Activated T-cell treated with anti-CD3 and anti-CD28 coated beads, Interleukin-2, amount 50 U/mL, for 1 hour (primary cell): ENCODE measurements around the gene EXT2.

Experiments used
- DNase-seq: peaks from one replicate; pipeline ENCODE4 v3.0.0-alpha.2; 2020

EXT2 gene

DNA sequence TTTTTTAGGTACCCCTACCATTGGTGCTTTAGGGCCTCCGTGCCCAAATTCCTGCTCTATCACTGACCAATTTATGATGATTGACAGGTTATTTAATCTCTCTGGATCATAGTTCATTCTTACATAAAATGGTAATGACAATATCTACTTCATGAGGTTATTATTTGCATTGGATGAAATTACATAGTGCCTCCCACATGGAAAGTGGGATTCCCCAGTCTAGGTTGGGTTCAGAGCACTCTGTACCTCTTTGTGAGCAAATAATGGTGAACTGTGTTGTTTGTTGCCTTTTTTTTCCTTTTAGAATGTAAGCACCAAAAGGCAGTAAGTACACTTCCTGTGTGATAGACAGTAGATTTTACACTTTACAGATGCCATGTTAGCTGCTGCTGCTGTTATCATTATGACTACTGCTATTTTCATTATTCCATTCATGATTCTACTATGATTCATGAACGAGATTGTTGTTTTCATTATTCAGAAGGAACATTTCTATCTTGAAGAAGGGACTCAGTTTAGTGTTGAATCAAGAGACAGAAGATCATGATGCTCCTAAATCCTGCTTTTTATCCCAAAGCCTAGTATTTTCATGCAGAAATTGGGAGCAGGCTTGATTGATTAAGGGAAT, 113.6 kb downstream of the EXT2 start:
- DNase-seq = no peak

DNA sequence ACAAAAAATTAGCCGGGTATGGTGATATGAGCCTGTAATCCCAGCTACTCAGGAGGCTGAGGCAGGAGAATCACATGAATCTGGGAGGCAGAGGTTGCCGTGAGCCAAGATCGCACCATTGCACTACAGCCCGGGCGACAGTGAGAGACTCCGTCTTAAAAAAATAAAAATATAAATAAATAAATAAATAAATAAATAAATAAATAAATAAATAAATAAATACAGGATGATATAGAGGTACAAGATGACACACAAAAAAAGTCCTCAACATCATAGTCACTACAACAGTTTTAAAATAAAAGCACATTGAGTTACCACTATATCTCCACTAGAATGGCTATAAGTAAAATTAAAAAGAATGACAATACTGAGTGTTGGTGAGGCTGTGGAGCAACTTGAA, 116.7 kb downstream of the EXT2 start:
- no peak for DNase-seq

DNA sequence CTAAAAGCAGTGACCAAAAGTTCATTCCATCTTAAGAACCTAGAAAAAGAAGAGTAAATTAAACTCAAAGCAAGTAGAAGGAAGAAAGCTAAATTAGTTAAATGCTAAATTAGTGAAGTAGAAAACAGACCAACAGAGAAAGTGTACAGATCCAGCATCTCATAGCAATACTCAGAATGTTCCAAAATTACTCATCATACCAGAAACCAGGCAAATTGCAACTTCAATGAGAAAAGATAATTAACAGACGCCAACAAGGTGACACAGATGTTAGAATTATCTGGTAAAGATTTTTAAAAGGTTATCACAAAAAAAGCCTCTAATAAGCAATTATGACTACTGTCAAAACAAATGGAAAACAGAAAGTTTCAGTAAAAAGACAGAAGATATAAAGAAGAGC, 117.7 kb downstream of the EXT2 start:
- DNase-seq = no peak

DNA sequence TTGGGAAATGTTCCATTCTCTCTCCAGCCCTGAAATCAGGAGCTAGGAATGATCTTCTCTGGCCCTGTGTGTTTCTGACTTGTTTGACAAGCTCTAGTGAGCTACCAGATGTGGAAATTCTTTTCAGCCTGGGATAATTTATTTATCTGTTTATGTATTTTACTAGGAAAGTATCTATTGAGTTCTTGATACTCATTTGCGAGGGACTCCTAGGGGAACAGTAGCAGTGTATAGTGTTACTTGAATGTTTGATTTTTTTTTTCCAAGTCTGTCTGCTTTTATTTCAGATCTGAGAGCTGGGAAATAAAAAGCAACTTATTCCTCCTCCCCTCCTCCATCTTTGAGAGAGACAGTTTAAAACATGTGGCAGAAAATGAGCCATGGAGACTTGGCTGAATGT, 122.0 kb downstream of the EXT2 start:
- DNase-seq = no peak

DNA sequence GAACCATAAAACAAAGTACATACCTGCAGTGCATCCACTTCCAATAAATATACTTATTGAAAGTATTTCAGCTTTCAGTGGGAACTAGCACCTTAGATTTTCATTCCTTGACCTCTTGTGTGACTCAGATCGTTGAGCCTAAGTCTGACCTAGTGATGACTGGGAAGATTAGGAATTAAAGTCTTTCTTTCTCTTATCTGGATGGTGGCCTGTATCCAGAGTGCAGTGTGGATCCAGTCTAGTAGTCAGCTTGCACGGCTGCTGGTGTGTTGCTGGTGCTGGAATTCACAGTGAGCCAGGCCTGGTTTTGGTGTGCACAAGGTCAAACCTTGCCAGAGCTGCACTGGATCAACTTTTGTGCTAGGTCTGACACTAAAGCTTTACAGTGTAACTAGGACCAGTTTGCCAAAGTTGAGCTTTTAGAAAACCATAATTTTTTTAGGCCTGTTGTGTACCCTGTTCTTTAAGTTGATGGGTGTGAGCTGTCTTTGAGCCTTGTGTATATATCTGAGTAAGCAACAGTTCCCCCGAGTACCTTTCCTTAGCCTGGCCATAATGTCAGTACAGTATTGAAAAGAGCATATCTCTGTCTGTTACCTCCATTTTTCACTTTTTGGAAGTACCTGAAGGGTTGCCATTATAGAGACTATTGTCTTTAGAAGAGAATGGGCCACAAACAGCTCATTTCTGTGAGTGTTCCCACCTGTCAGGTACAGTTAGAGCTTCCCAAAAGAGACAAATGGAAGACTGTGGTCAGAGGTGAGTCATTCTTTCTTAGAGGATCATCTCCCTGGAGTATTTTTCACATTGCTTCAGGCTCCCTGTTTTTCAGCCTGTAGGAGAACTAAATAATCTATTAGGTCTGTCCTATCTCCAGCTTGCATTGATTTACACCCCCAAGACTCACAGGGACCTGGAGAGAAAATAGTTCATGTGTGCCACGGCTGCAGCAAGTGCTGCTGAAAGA, 124.6 kb downstream of the EXT2 start:
- DNase-seq = no peak

DNA sequence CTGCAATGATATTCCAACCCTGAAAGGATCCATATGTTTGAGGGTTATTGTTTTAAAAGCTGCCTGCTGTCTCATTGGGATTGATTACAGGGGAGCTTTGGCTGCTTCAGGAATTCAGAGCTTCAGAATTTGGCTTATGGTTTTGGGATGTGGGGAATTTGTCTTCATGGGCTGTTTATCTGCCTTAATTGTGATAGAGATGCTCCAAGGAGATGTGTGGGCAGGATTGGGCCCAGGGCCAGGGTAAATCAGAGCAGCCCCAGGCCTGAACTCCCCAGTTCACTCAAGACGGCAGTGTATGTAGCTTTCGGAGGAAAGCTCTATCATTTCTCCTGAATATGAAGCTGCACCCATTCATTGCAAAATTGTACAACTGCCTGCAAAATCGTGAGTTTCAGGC, 126.0 kb downstream of the EXT2 start:
- DNase-seq = no peak

DNA sequence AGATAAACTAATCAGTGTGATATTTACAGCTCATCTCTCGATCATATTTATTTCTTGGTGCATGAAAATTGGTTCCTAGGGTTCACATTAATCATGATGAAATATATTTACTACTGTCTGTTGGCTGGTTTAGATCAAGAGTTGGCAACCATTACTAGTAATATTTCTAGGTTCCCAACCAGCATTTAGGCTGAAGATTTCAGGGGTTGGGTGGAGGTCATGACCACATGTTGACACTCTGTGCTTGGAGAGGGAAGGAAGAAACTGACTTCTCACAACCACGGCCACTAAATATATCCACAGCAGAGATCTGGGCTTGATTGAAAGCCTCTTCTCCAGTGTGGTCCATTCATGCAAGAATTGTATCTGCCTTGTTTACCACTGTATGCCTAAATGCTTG, 126.5 kb downstream of the EXT2 start:
- DNase-seq = no peak

DNA sequence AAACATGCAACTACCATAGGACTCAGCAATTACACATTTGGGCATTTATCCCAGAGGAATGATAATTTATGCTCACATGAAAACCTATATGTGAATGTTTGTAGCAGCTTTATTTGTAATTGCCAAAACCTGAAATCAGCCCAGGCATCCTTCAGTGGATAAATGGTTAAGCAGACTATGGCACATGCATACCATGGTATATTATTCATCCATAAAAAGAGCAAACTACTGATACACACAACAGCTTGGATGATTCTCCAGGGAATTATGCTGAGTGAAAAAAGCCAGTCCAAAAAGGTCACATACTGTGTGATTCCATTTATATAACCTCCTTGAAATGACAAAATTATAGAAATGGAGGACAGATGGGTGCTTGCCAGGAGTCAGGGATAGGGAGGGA, 127.8 kb downstream of the EXT2 start:
- no peak for DNase-seq

DNA sequence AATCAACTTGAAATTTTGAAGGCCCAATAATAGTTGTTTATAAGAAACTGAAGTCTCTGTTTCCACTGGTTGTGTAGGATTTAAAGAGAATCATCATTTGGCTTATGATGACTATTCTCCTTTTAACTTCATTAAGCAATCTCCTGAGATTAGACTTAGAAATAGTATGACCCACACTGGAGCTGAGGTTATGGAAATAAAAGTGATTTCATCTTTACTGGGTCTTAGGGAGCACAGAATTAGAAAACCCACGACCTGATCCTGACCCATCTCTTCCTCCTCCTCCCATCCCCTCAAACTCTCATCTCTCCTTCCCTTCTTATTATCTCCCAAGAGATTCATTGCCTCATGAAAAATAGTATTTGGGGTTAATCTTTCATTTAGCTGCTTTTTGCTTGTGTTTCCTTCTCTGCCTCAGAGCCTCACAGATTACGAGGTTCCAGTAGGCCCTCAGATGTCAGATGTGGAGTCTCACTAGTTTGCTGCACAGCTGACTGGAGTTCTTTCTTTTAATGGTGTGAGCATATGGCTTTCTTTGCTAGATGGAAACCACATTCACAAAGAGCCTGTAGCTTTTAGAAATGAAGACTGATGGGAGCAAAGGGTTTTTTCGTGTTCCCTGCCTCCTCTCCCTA, 129.5 kb downstream of the EXT2 start:
- no peak for DNase-seq

DNA sequence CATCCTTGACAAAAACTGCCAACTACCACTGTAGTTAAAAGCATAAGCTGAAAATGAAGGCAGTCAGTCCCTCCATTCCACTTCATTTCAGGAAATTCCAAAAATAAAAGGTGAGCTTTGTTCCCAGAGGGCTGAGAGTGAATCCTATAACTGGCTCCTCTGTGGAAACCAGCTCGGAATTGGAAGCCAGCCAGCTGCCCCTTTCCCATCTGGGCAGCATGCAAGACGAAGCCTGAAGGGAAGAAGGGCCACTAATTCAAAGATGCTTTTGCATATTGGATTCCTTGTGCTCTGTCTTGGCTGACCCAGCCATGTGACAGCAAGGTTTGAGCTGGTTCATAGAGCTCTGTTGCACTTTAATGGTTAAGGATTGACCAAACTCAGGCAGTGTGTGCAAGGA, 131.0 kb downstream of the EXT2 start:
- no peak for DNase-seq

DNA sequence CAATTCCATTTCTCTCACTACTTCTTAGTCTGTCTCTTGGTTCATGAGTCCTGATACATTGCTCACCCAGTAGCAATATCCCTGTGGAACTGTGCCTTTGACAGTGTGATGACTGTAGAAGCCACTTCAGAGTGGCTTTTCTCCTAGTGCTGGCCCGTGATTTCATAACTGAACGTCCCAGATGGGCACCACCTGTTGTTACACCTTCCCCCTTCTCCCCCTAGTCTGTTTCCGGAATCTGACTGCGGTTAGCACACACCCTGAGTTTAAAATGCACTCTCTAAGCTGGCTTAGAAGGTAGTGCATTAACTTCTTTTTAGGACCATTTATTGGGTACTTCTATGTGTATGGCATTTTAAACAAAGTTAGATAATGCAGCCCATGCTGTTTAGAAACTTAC, 131.5 kb downstream of the EXT2 start:
- DNase-seq = no peak

DNA sequence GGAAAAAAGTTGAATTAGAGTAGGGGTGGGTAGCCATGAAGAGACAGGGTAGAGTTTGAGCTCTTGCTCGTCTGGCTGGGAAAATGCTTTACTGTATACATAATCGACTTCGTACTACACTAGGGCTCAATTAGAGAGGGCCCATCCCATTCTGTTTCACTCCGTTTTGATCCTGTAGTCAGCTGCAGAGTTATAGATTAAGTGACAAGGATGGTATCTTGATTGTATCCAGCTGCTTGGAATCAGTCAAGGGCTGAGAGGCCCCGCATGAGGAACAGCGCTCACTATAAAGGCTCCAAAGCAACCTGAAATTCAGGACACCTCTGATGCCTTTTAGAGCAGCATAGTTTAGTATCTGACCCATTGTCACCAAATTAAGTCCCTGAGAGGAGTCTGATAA, 132.9 kb downstream of the EXT2 start:
- DNase-seq = no peak

DNA sequence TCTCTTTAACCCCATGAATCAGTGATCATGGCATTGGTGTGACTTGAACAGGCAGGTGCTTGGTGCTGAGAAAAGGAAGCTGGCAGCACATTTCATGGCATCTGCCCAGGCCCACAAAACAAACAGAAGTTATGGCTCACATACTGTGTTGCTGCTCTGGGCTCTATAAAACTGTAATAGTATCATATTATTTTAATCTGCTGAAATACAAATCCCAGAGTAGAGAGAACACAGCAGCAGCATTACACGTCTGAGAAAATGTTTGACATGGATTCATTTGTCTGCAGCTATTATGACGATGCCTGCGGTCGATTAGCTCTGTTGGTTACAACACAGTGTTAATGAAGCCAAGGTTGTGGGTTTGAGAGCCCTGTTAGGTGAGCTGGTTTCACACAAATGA, 133.6 kb downstream of the EXT2 start:
- DNase-seq = no peak

DNA sequence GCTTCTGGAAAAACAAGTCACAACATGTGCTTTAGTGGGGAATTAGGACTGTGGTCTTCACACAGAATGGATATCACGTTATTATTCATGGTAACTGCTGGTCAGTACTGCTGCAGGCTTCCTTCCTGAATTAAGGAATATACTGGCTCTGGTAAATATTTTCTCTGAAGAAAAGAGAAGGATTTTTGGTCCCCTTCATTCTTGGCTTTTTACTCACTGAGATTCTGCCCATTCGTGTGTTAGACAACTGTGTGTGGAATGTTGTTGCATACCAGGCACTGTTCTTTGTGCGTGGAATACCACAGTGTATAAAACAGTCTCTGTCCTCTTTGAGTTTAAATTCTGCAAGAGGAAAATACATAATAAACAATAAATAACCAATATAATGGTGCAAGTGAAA, 134.1 kb downstream of the EXT2 start:
- no peak for DNase-seq

DNA sequence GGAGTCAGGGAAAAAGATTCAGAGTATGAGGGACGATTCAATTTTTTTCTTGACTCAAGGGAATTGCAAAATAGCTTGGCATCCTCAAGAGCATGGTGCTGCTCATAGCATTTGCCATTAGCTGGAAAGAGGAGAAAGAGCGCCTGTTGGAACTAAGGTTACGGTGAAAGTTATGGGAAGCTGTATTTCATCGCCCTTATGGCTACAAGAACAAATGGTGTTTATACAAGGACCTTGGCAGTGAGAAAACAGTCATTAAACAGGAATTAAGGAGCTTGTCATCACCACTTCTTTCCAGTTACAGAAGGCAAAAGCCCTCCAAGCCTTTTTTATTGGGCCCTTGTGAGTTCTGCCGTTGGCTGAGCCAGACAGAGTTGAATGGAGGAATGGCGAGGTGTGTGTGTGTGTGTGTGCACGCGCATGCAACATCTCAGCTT, 140.3 kb downstream of the EXT2 start:
- no peak for DNase-seq

DNA sequence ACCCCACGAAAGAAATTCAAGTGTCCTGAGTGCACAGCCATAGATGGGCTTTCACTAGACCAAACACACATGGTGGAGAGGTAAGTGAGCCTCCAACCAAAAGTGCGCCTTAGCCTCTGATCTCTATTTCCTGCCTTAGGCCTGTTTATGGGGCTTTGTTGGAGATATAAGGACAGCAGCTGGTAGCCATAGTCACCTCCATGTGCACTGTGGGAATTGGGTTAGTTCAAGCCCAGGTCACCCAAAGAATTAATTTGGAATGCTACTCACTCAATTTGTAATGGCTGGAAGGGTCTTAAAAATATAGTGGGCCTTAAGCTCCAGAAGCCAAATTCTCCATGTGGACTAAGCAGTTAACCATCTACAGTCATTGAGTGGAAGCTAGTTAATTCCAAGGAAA, 140.8 kb downstream of the EXT2 start:
- DNase-seq = no peak

DNA sequence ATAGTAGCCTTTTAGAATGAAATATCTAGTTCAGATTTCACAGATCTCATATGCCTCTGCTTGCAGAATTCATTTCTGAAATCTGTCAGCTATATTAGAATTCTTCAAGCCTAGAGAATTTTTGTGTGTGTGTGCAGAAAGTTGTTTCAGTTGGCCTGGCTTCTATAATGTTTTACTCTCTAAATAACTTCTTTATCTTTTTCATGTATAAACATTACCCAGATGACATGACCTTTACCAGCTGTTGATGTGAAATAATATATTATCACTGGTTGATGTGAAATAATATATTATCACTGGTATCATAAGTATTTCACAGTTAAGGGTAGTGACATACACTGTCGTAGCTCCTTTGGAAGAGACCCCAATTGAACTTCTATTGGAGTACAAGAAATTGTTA, 141.7 kb downstream of the EXT2 start:
- no peak for DNase-seq

DNA sequence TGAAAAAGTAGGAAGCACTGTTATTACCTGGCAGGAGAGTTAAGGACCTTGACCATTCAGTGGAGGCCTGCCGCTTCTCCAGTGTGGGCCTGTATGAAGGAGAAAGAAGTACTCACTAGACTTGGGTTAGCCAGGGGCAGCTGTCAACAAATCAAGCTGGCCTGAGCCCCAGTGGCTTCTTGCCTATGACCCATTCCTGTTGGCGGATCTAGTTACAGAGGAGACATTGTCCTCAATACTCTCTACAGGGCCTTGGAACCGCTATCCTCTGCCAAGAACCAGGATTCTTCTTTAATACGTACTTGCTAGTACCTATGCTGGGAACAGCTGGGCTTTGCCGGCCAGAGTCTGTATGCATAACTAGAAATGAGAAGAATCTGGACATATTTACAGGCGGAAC, 146.4 kb downstream of the EXT2 start:
- no peak for DNase-seq

DNA sequence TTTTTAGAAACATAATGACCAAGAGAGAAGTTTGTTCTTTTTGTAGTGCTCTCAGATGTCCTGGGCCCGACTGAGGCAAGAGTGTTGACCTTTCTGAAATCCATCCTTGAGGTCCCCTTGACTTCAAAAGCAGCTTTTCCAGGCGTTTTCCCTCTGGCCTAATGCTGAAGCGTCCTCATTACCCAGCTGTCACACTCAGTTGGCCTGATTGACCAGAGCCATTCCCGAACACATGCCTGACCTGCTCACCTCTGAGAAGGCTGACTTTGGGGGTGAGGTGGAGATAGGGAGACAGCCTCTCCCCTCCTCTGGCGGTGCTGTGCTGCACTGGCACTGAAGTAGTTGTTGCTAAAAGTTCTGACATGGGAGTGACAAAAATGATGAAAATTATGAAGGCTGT, 147.6 kb downstream of the EXT2 start:
- DNase-seq = no peak

DNA sequence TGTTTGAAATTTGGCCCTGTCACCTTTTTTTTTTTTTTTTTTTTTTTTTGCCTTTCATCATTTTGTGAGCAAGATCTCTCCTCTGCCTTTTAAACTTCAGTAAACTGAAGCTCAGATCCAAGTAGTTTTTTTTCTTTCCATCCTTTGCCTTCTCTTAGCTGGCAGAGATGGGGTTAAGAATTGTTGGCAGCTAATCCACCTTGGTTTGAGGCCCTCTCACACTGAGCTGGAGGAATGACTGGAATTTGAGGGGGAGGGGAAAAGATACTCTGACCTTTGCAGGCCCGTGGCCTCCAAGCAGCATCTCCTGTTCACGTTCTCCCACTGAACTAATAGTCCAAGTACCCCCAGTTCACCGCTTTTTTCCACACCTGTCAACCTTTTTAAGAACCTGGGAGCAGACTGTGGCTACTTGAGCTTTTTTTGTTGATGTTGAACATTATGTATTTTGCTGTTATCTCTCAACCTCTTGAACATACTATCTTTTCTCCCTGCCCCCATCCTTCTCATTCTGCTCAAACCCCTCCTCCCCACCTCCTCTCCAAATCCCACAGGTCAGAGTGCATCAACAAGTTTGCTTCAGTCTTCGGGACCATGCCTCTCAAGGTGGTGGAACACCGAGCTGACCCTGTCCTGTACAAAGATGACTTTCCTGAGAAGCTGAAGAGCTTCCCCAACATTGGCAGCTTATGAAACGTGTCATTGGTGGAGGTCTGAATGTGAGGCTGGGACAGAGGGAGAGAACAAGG, 148.3 kb downstream of the EXT2 start:
- DNase-seq = no peak

DNA sequence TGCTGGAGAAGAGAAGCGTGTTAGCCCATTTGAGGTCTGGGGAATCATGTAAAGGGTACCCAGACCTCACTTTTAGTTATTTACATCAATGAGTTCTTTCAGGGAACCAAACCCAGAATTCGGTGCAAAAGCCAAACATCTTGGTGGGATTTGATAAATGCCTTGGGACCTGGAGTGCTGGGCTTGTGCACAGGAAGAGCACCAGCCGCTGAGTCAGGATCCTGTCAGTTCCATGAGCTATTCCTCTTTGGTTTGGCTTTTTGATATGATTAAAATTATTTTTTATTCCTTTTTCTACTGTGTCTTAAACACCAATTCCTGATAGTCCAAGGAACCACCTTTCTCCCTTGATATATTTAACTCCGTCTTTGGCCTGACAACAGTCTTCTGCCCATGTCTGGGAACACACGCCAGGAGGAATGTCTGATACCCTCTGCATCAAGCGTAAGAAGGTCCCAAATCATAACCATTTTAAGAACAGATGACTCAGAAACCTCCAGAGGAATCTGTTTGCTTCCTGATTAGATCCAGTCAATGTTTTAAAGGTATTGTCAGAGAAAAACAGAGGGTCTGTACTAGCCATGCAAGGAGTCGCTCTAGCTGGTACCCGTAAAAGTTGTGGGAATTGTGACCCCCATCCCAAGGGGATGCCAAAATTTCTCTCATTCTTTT, 149.3 kb downstream of the EXT2 start:
- no peak for DNase-seq

DNA sequence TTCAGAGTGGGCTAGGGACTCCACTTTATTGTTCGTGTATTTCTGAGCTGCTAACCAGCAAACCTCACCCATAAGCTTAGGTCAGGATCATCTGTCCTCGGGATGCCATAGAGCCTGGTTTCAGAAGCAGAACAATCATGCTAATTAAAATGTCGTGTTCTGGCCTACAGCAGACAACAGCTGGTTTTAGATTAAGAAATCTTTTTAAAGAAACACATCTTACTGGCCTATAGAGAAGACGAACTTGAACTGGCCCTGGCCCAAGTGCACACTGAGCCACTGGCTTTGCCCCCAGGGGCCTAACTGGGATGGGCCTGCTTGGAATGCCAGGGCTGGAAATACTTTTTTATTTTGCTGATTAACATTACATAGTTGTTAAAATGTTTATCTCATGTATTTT, 151.2 kb downstream of the EXT2 start:
- no peak for DNase-seq

DNA sequence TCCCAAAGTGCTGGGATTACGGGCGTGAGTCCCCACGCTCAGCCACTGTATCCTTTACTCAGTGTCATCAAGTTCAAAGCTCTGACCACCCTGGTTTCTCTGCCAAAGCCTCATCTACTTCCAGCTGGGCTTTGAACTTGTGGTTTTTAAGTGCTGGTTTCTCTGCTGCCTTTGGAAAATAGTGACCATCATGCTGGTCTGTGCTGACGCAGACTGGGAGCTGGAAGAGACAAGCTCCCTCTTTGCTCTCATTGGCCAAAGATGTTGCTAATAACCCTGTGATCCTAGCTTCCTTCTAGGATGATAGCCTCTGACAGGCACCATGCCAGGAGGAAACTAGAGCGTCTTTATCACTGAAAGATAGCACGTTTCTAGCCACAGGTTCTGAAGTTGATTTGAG, 152.0 kb downstream of the EXT2 start:
- DNase-seq = no peak
